HG02870 (cell line): ENCODE data around the gene AMMECR1.

Experiments
- ATAC-seq: cut with Tn5 transposase; IDR thresholded peaks from one replicate; pipeline ENCODE4 v1.9.1; 2021; ENCODE audit warnings: mild to moderate bottlenecking, moderate library complexity; ENCODE audit not compliant: unreplicated experiment

AMMECR1 gene

GRCh38 chrX:110311437-110312230 lies 6.3 kb downstream of the AMMECR1 start:
- no peak for ATAC-seq

GRCh38 chrX:110310896-110311295 lies 7.0 kb downstream of the AMMECR1 start:
- ATAC-seq, result peak; percentile 83

- ATAC-seq, result no peak
These were observed 7.7 kb downstream of the AMMECR1 start for GRCh38 chrX:110310000-110310790.

- no peak for ATAC-seq
These were observed 9.7 kb downstream of the AMMECR1 start for GRCh38 chrX:110308220-110308619.

- no peak for ATAC-seq
These were observed 13.0 kb downstream of the AMMECR1 start for GRCh38 chrX:110304884-110305283.

- ATAC-seq, result no peak
These were observed 13.5 kb downstream of the AMMECR1 start for GRCh38 chrX:110304371-110304770.

GRCh38 chrX:110302975-110303374 lies 14.9 kb downstream of the AMMECR1 start:
- ATAC-seq, result no peak

- ATAC-seq, result no peak
These were observed 16.7 kb downstream of the AMMECR1 start for GRCh38 chrX:110301194-110301593.

GRCh38 chrX:110294087-110294486 lies 23.8 kb downstream of the AMMECR1 start:
- ATAC-seq, result no peak

- no peak for ATAC-seq
These were observed 24.2 kb downstream of the AMMECR1 start for GRCh38 chrX:110293658-110294057.

- ATAC-seq, result no peak
These were observed 30.3 kb downstream of the AMMECR1 start for GRCh38 chrX:110287605-110288004.

- ATAC-seq, result peak; percentile 64
These were observed 31.8 kb downstream of the AMMECR1 start for GRCh38 chrX:110286106-110286505.

- no peak for ATAC-seq
These were observed 33.7 kb downstream of the AMMECR1 start for GRCh38 chrX:110284159-110284558.

- no peak for ATAC-seq
These were observed 35.0 kb downstream of the AMMECR1 start for GRCh38 chrX:110282922-110283321.

- ATAC-seq, result no peak
These were observed 36.5 kb downstream of the AMMECR1 start for GRCh38 chrX:110281377-110281776.

- ATAC-seq, result no peak
These were observed 36.9 kb downstream of the AMMECR1 start for GRCh38 chrX:110280954-110281353.

GRCh38 chrX:110277609-110278008 lies 40.3 kb downstream of the AMMECR1 start:
- no peak for ATAC-seq

- peak; percentile 96 for ATAC-seq
These were observed 41.1 kb downstream of the AMMECR1 start for GRCh38 chrX:110276778-110277177.

GRCh38 chrX:110268886-110269285 lies 49.0 kb downstream of the AMMECR1 start:
- no peak for ATAC-seq

- ATAC-seq, result no peak
These were observed 49.5 kb downstream of the AMMECR1 start for GRCh38 chrX:110268395-110268794.

GRCh38 chrX:110267874-110268273 lies 50.0 kb downstream of the AMMECR1 start:
- no peak for ATAC-seq

GRCh38 chrX:110265661-110266060 lies 52.2 kb downstream of the AMMECR1 start:
- ATAC-seq, result no peak
